ENCODE results near the gene SPAG4. TPM values are rescaled to one million over a fixed set of nuclear protein-coding genes. Genes with fewer than 3 reads are reported as not detected.

SPAG4 gene
- polyA plus RNA-seq, 1 donor (not counting 4 experiments of a cell fraction or from before 2014, with no cell fraction given), result 0.93 TPM

GRCh38 chr20:35654415-35654814 is 38.8 kb downstream of the SPAG4 start:
- FAIRE-seq, result no peak
- Histone ChIP-seq H3K4me1 (ENCODE audit: control insufficient read depth, extremely low read depth, insufficient read depth, low read length) (no peaks in the 10 kb centered on the region), H3K4me3 (ENCODE audit: control insufficient read depth in 2 of 3, extremely low read depth in 1 of 3, insufficient read depth in 2 of 3, low read depth in 1 of 3, low read length in 3 of 3) (no peak overlapping the region), H3K27me3 (ENCODE audit: control insufficient read depth, extremely low read depth, insufficient read depth, low read length) (no peaks in the 10 kb centered on the region), H2AFZ (ENCODE audit: control insufficient read depth, low read length) (no peak overlapping the region), H3K9me3 (ENCODE audit: control insufficient read depth, low read depth, low read length) (no peaks in the 10 kb centered on the region), H3K27ac (ENCODE audit: control insufficient read depth, insufficient read depth, low read length) (no peak overlapping the region), H4K20me1 (ENCODE audit: control insufficient read depth, extremely low read depth, insufficient read depth, low read length) (peaks cover 40% of the 10 kb centered on the region), H3K79me2 (ENCODE audit: control insufficient read depth, insufficient read depth, low read length) (peaks cover 99% of the 10 kb centered on the region), H3K9ac (ENCODE audit: control insufficient read depth, extremely low read depth, insufficient read depth, low read length) (no peak overlapping the region), H3K9me1 (ENCODE audit: control insufficient read depth, extremely low read depth, insufficient read depth, low read length) (no peaks in the 10 kb centered on the region), H3K36me3 (ENCODE audit: control insufficient read depth in 2 of 2, extremely low read depth in 1 of 2, insufficient read depth in 2 of 2, low read length in 2 of 2) (peaks cover 13 to 38% of the 10 kb centered on the region in 2 experiments), H3K4me2 (ENCODE audit: control insufficient read depth, extremely low read depth, insufficient read depth, low read depth, low read length) (no peak overlapping the region)
- TF ChIP-seq CTCF (optimal IDR thresholded peaks at IDR 0.05 in 1 of 3, IDR thresholded peaks at IDR 0.05 in 1 of 3, conservative IDR thresholded peaks at IDR 0.05 in 1 of 3; ENCODE audit: extremely low read depth in 1 of 3, insufficient read depth in 2 of 3, low read length in 3 of 3) (no peak), EZH2 (IDR thresholded peaks at IDR 0.05; ENCODE audit: low read length) (no peak)
- dilution Hi-C loops (cut with MboI; ENCODE audit: extremely low pct_ligation_motif_present, low sequenced_read_pairs), result no loop called here
- no peak for DNase-seq (ENCODE audit: low read depth, low spot score)

GRCh38 chr20:35657271-35657670 is 41.6 kb downstream of the SPAG4 start:
- DNase-seq (ENCODE audit: low read depth, low spot score), result no peak
- no peak overlapping the region for H3K27ac ChIP-seq (ENCODE audit: control insufficient read depth, insufficient read depth, low read length)
- H3K9me1 ChIP-seq (ENCODE audit: control insufficient read depth, extremely low read depth, insufficient read depth, low read length), result no peaks in the 10 kb centered on the region
- no peaks in the 10 kb centered on the region for H3K27me3 ChIP-seq (ENCODE audit: control insufficient read depth, extremely low read depth, insufficient read depth, low read length)
- peaks cover 13 to 32% of the 10 kb centered on the region in 2 experiments for H3K36me3 ChIP-seq (ENCODE audit: control insufficient read depth in 2 of 2, extremely low read depth in 1 of 2, insufficient read depth in 2 of 2, low read length in 2 of 2)
- no peak overlapping the region for H3K9ac ChIP-seq (ENCODE audit: control insufficient read depth, extremely low read depth, insufficient read depth, low read length)
- peaks cover 46% of the 10 kb centered on the region for H4K20me1 ChIP-seq (ENCODE audit: control insufficient read depth, extremely low read depth, insufficient read depth, low read length)
- no peak overlapping the region for H3K4me2 ChIP-seq (ENCODE audit: control insufficient read depth, extremely low read depth, insufficient read depth, low read depth, low read length)
- H3K79me2 ChIP-seq (ENCODE audit: control insufficient read depth, insufficient read depth, low read length), result peaks cover 99% of the 10 kb centered on the region
- H3K4me1 ChIP-seq (ENCODE audit: control insufficient read depth, extremely low read depth, insufficient read depth, low read length), result peaks cover 24% of the 10 kb centered on the region
- H3K4me3 ChIP-seq (ENCODE audit: control insufficient read depth in 2 of 3, extremely low read depth in 1 of 3, insufficient read depth in 2 of 3, low read depth in 1 of 3, low read length in 3 of 3), result no peak overlapping the region
- no peak for FAIRE-seq
- dilution Hi-C loops (cut with MboI; ENCODE audit: extremely low pct_ligation_motif_present, low sequenced_read_pairs), result no loop called here
- TF ChIP-seq CTCF (optimal IDR thresholded peaks at IDR 0.05 in 1 of 3, IDR thresholded peaks at IDR 0.05 in 1 of 3, conservative IDR thresholded peaks at IDR 0.05 in 1 of 3; ENCODE audit: extremely low read depth in 1 of 3, insufficient read depth in 2 of 3, low read length in 3 of 3) (no peak), EZH2 (IDR thresholded peaks at IDR 0.05; ENCODE audit: low read length) (no peak)
- H3K9me3 ChIP-seq (ENCODE audit: control insufficient read depth, low read depth, low read length), result no peaks in the 10 kb centered on the region
- H2AFZ ChIP-seq (ENCODE audit: control insufficient read depth, low read length), result no peak overlapping the region
